AG04450 (cell line): ENCODE results near the gene PLXNA4. TPM values are rescaled to one million over a fixed set of nuclear protein-coding genes. Genes with fewer than 3 reads are reported as not detected.
"Not testable (repeated sequence)": the region's sequence is repeated elsewhere in the genome, so short reads cannot be mapped to it uniquely, and the experiment has no call there.

Experiments
- CTCF ChIA-PET: fragments of 300-600, 350-600 bp; formaldehyde crosslinking; extraction: SDS; loops from one replicate; lab custom pipeline; 2022; ENCODE audit warnings: antibody characterized with exemption, inconsistent platforms; lab: Charles Lee
- POLR2A ChIA-PET: fragments of 350-600 bp; formaldehyde crosslinking; extraction: SDS; loops from one replicate; lab custom pipeline; 2021; ENCODE audit warnings: antibody characterized with exemption, inconsistent platforms; lab: Yijun Ruan, JAX
- DNase-seq: peaks from one replicate; pipeline ENCODE4 v3.0.0-alpha.2; 2011; ENCODE audit warnings: low read depth, low spot score
- H3K27ac ChIP-seq: one replicate; pipeline ENCODE4 v1.5.1; 2012; ENCODE audit warnings: low read depth, low read length, control low read depth
- H3K27me3 ChIP-seq: one replicate; pipeline ENCODE4 v1.6.0; 2012; ENCODE audit warnings: low read length; ENCODE audit not compliant: control insufficient read depth, insufficient read depth
- H3K4me3 ChIP-seq: 2 replicates; pipeline ENCODE4 v1.5.1; 2011; ENCODE audit warnings: mild to moderate bottlenecking, low read depth, low read length, control low read depth
- H3K9me3 ChIP-seq: 2 replicates; pipeline ENCODE4 v1.5.1; 2012; ENCODE audit warnings: low read length; ENCODE audit not compliant: control insufficient read depth, insufficient read depth
- CTCF ChIP-seq: IDR thresholded peaks from 2 replicates; pipeline ENCODE4 v1.5.1; 2011; ENCODE audit warnings: low read depth, low read length, control low read depth, inconsistent platforms
- polyA plus RNA-seq: library from polyadenylated mRNA; depleted of rRNA; stranded (reverse); fragments of >200 nt; gene quantifications from 2 replicates; pipeline ENCODE4 v1.2.3, GENCODE V29; 2011

Gene PLXNA4
- polyA plus RNA-seq, 1 experiment: 0.05 TPM

DNA sequence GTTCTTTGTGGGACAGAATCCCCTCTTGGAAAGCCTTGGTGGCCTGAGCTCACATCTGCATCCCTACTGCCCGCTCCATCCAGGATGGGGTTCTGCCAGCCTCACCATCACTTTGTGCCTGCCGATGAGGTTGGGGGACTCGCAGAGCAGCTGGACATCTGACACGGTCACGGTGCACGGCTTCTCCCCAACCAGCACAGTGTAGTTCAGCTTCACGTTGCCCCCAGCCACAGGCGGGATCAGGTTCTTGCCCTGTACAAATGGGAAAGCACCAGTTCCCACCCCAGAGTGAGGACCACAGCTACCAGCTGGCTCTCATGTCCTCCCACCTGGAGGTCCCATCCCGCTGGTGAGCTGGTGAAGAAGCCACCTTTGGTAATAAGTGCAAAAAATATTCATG is 395.8 kb downstream of the PLXNA4 start:
- TF ChIP-seq CTCF: no peak
- DNase-seq: no peak
- Histone ChIP-seq H3K27ac (no peak overlapping the region), H3K9me3 (no peaks in the 10 kb centered on the region; the same call in 1 of the 2 replicates), H3K27me3 (no peaks in the 10 kb centered on the region), H3K4me3 (no peak overlapping the region)
- POLR2A ChIA-PET: no interaction called here
- CTCF ChIA-PET: interaction anchor here (0.6 kb wide), 1 partner anchor 109 kb away, joined by 3 read pairs; no protein-coding TSS in a partner anchor

DNA sequence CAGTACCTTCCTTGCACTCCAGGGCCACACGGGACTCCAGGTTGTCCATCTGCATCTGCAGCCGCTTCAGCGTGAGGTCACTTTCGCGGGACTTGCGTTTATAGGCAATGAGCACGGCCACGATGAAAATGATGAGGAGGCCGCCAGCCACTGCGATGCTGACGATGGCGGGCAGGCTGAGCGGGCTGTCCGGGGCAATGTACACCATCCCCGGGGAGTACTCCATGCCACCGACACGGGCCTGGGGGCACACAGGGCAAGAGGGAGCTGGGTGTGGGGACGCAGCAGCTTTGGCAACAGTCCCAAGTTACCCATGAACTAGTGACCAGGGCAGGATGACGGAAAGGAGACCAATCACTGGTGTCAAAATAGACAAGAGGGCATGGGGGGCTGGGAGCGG is 396.6 kb downstream of the PLXNA4 start:
- Histone ChIP-seq H3K27ac (no peak overlapping the region), H3K9me3 (no peaks in the 10 kb centered on the region; the same call in 1 of the 2 replicates), H3K4me3 (no peak overlapping the region), H3K27me3 (no peaks in the 10 kb centered on the region)
- POLR2A ChIA-PET: no interaction called here
- TF ChIP-seq CTCF: no peak
- CTCF ChIA-PET: no interaction called here
- no peak for DNase-seq

- ChIA-PET POLR2A (no interaction called here), CTCF (no interaction called here)
- no peak overlapping the region for H3K4me3 ChIP-seq
- DNase-seq: no peak
- no peak overlapping the region for H3K27ac ChIP-seq
- no peaks in the 10 kb centered on the region; the same call in 1 of the 2 replicates for H3K9me3 ChIP-seq
- TF ChIP-seq CTCF: no peak
- no peaks in the 10 kb centered on the region for H3K27me3 ChIP-seq
Measured at GRCh38 chr7:132179080-132179430, 397.2 kb downstream of the PLXNA4 start.

GRCh38 chr7:132178402-132179079 is 397.7 kb downstream of the PLXNA4 start:
- H3K27me3 ChIP-seq, H3K27ac ChIP-seq, CTCF ChIA-PET, H3K9me3 ChIP-seq, H3K4me3 ChIP-seq, DNase-seq, POLR2A ChIA-PET: not testable (repeated sequence)

DNA sequence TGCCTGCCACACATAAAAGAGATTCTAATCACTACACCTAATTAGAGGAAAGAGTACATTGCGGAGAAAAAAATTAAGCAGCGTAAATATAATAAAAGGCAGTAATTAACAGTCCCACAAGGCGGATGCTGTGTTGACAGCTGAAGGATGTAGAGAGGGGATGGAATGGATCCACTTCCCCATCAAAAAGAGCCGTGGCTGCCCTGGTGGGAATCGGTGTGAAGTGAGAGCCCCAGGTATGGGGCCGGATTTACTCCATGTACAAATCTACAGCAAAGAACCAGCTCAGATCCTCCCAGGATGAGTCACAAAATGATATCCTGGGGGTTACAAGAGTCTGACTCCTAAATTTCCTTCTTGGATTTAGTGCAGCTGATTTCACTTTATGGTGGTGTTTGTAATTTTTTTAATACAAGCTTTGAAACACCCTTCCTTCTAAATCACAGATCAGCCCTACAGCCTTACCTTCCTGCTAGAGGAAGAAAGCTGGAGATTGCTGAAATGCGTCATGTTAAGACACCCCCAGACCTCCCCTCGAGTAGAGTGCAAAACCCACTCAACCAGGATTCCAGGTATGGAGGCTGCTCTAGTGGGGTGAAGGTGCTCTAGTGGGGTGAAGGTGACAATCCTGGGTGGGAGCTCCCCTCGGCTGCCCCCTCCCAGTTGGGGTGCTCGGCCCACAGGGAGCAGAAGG is 398.4 kb downstream of the PLXNA4 start:
- no peak overlapping the region for H3K4me3 ChIP-seq
- H3K27me3 ChIP-seq: no peaks in the 10 kb centered on the region
- TF ChIP-seq CTCF: no peak
- H3K9me3 ChIP-seq: no peaks in the 10 kb centered on the region; the same call in 1 of the 2 replicates
- ChIA-PET POLR2A (no interaction called here), CTCF (no interaction called here)
- no peak for DNase-seq
- H3K27ac ChIP-seq: no peak overlapping the region
